Heart right ventricle (tissue), 16 donors: ENCODE data around the gene SNCG. TPM values are rescaled to one million over a fixed set of nuclear protein-coding genes. Genes with fewer than 3 reads are reported as not detected.

Source experiments
- ATAC-seq, 8 donors: fragments of 200-7000 bp; cut with Tn5 transposase; one replicate each; pipeline ENCODE4 v1.9.1; 2020; ENCODE audit warnings: mild to moderate bottlenecking in 8 of 8, moderate library complexity in 8 of 8, moderate number of reproducible peaks in 1 of 8
- DNase-seq, 2 donors: peaks; one replicate each; pipeline ENCODE4 v3.0.0-alpha.2; 2020
- H3K27ac ChIP-seq, 10 donors: fragments of 200-600 bp; sonication (generic) in 2 of 10; one replicate each; pipeline versions ENCODE4 v1.5.0 to v1.8.0; 2020 to 2022; ENCODE audit warnings: mild to moderate bottlenecking in 3 of 10
- H3K27me3 ChIP-seq, 7 donors: fragments of 200-600 bp; one replicate each; pipeline ENCODE4 v1.8.0; 2021 to 2022; ENCODE audit warnings: mild to moderate bottlenecking in 2 of 7
- H3K36me3 ChIP-seq, 9 donors: fragments of 200-600 bp; sonication (generic) in 1 of 9; one replicate each; pipeline versions ENCODE4 v1.5.0 to v1.8.0; 2020 to 2022; ENCODE audit warnings: mild to moderate bottlenecking in 2 of 9
- H3K4me1 ChIP-seq, 9 donors: fragments of 200-600 bp; sonication (generic) in 1 of 9; one replicate each; pipeline versions ENCODE4 v1.5.0 to v1.8.0; 2020 to 2022; ENCODE audit warnings: mild to moderate bottlenecking in 4 of 9
- H3K4me3 ChIP-seq, 10 donors: fragments of 200-600 bp; sonication (generic) in 2 of 10; one replicate each; pipeline versions ENCODE4 v1.5.0 to v1.8.0; 2020 to 2022; ENCODE audit warnings: mild to moderate bottlenecking in 7 of 10, moderate library complexity in 2 of 10
- H3K9me3 ChIP-seq, 11 donors: fragments of 200-600 bp in 10 of 11; sonication (generic) in 2 of 11; one replicate each; pipeline versions ENCODE4 v1.5.0 to v1.8.0; 2013 to 2022; ENCODE audit warnings: mild to moderate bottlenecking in 2 of 11, control low read depth in 1 of 11, moderate library complexity in 1 of 11
- WGBS, 2 donors: extraction: QIAGEN DNeasy Blood & Tissue Kit; methylation state at CpG; one replicate each; pipeline ENCODE4 v1.1.7; 2013; ENCODE audit warnings: inconsistent platforms in 1 of 2; 5-methylcytosine and 5-hydroxymethylcytosine counted together
- intact Hi-C, 10 donors: fragments of 100-400 bp; cut with DNase I; formaldehyde crosslinking; loops; one replicate each; pipeline versions ENCODE4 v1.11.1 to v1.14.2; 2022
- polyA plus RNA-seq, 2 donors: library from polyadenylated mRNA; stranded (reverse); fragments of 200-250 nt; gene quantifications; one replicate each; pipeline ENCODE4 v1.2.3, GENCODE V29; 2013
- total RNA-seq, 10 donors: library from RNA; stranded (reverse); fragmentation: NEBNext Ultra II Directional in 3 of 10; extraction: Animal tissue kit (Norgen Biotek cat#: 25700) in 3 of 10; gene quantifications; one replicate each; pipeline versions ENCODE4 v1.2.1 to v1.2.4, GENCODE V29; 2021 to 2023
- TF ChIP-seq, protein P1 (sequence below), 9 donors: fragments of 200-600 bp; sonication (generic) in 2 of 9; IDR thresholded peaks; one replicate each; pipeline versions ENCODE4 v1.5.0 to v1.8.0; 2021 to 2022; ENCODE audit warnings: antibody characterized with exemption in 9 of 9, mild to moderate bottlenecking in 5 of 9, moderate library complexity in 1 of 9
- donor health status: Arrhythmogenic right ventricular cardiomyopathy.
- donor health status: ischemic (EF 13 %, LVEDD 7.1; RV severe dilation, severe dysfunction).
- donor health status: healthy with polysubstance abuse.
- donor health status: DM: no; HTN: yes; CAD: no.
- donor health status: DM: no; HTN: no; CAD: no.
- donor health status: ischemic (EF 25% LVEDD 6.9; RV normal size, moderate dysfunction).
- donor health status: ischemic (EF 25% LVEDD 5.7; RV mildly dilated, moderate dysfunction).
- donor health status: healthy.
- donor health status: DM: yes; HTN: yes; CAD: no.
- donor health status: Ischemic cardiomyopathy.
- donor health status: ischemic (EF 35%, LVEDD 5.7; RV mildly dilated, moderate dysfunction).
- donor health status: nonischemic (EF 11% LVEDD 7.7; RV severe dilation, severe dysfunction).
- donor health status: DM: yes; HTN: yes; CAD: no.
- donor health status: PGD.
- donor health status: ischemic (EF 29% LVEDD 5.4; RV normal size, mild dysfunction).
- donor health status: nonischemic (EF 23%, LVEDD 6.1; RV moderate dilation, normal function).

SNCG gene
- total and polyA plus RNA-seq, 12 donors, result 9.4 to 68.0 (median 14.4) TPM

DNA sequence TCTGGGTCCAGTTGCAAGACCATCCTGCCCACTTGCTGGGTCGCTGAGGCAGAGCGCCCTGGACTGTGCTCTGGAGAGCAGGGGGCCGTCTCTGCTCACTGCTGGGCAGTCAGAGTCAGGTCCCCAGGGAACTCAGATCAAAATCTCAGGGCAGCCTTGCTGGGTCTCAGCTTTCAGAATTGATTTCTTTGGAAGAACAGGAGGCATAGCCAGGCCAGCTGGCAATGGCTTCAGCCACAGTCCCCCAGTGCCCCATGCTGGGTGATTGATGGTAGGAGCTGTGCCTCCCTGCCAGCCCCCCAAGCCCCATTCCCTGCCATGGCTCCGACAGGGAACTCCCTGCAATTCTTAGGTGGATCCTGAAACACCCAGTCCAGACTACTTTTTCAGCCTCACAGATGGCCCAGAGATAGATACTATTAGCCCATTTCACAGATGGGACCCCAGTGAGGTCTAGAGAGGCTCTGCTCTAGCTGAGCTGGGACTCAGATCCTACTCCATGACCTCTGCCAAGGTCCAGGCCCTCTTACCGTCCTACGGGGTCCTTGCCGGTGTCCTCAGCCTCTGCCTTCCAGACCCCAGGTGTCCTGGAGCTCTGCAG lies 1.5 kb upstream of the SNCG start:
- Histone ChIP-seq H3K36me3 (peaks cover 0 to 8% (median 0%) of the 10 kb centered on the region in 9 donors), H3K9me3 (peaks cover 0 to 12% (median 0%) of the 10 kb centered on the region in 11 donors), H3K4me1 (peaks cover 21 to 85% (median 65%) of the 10 kb centered on the region in 9 donors), H3K27me3 (no peaks in the 10 kb centered on the region), H3K4me3 (peak overlapping the region; percentile 23 to 68 (median 58)), H3K27ac (peak overlapping the region; percentile 85 to 97 (median 90))
- ATAC-seq, result no peak
- no peak for DNase-seq
- intact Hi-C loops, result no loop called here
- 58 to 60% methylated on average over 7 of the region's 7 CpGs for WGBS, 2 donors
- TF ChIP-seq, protein P1, sequence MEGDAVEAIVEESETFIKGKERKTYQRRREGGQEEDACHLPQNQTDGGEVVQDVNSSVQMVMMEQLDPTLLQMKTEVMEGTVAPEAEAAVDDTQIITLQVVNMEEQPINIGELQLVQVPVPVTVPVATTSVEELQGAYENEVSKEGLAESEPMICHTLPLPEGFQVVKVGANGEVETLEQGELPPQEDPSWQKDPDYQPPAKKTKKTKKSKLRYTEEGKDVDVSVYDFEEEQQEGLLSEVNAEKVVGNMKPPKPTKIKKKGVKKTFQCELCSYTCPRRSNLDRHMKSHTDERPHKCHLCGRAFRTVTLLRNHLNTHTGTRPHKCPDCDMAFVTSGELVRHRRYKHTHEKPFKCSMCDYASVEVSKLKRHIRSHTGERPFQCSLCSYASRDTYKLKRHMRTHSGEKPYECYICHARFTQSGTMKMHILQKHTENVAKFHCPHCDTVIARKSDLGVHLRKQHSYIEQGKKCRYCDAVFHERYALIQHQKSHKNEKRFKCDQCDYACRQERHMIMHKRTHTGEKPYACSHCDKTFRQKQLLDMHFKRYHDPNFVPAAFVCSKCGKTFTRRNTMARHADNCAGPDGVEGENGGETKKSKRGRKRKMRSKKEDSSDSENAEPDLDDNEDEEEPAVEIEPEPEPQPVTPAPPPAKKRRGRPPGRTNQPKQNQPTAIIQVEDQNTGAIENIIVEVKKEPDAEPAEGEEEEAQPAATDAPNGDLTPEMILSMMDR (IDR thresholded peaks at IDR 0.05), result no peak

DNA sequence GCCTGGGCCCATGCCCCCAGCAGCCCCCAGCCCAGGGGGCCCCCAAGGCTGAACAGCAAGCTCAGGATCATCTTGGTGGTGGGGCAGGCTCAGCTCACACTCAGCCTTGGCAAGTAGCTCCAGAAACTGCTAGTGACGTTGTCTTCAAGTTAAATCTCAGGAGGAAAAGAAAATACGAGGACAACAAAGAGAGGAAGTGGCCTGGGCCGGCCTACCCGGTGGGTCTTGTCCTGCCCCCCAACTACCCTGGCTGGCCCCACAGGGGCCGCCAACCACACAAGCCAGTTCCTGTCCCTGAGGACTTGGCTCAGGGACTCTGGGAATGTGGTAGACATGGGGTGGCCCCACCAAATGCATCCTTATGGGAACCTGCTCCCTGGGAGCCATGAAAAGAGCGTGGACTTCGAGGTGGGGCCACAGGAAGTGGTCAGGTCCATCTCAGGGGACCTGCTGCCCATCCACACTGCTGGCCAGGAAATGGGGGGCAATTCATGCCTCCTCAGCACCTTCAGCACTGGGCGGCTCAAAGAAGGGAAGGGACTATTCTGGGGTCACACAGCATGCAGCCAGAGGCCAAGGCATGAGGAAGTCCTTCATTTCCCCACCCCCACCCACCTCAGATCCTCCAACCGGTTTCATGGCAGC lies 806 bp upstream of the SNCG start, which contains the start of gene MMRN2:
Gene MMRN2 (minus strand): TSS at position 145 of the 645 bp plus-strand sequence. CDS start 74 bp downstream, at position 71.
- peak within 1 kb of the TSS; percentile 85 to 97 (median 90) for H3K27ac ChIP-seq
- H3K27me3 ChIP-seq, result no peaks in the 10 kb centered on the region
- peak within 1 kb of the TSS; percentile 23 to 68 (median 58) for H3K4me3 ChIP-seq
- DNase-seq, result peak; percentile 63 to 67
- TF ChIP-seq, protein P1 (IDR thresholded peaks at IDR 0.05), result no peak
- H3K9me3 ChIP-seq, result peaks cover 0 to 5% (median 0%) of the 10 kb centered on the region in 11 donors
- intact Hi-C loops, result no loop called here
- 47 to 67% methylated on average over 9 of the region's 9 CpGs for WGBS, 2 donors
- peaks cover 21 to 79% (median 63%) of the 10 kb centered on the region in 9 donors for H3K4me1 ChIP-seq
- peaks cover 0 to 8% (median 0%) of the 10 kb centered on the region in 9 donors for H3K36me3 ChIP-seq
- ATAC-seq, result peak in 6 of 8 donors; percentile 12 to 22 (median 18)

DNA sequence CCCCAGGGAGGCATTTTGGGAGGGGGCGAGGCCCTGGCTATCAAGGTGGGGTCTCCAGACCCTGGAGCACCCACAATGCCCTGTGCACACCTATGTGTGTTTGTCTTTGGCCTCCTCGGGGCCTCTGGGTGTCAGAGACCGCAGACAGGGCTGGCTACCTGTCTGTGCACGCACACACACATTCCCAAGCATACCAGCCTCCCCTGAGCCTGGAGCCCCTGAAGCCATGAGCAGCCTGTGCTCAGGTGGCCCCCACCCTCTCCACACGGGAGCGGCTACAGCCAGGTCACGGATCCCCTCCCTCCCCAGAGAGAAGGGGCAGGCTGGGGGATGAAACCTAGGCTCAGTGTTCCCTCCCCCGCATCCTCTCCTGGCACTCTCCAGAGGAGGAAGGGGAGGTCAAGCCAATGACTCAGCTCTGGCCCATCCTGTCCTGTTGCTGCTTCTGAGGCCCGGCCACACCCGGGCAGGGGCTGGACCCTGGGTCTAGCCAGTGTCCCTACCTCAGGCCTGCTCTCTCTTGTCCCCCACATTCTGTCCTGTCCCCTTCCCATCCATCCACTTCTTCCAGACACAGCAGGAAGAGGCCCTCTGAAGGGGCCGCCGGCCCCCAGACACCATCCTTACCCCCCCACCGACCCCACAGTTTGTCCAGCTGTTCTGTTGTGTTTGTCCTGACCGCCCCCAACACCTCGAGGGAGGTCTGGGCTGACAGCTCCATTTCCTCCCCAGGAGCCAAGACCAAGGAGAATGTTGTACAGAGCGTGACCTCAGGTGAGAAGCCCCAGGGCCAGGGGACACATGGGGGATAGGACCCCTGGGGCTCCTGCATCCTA lies 720 bp downstream of the SNCG start:
- H3K4me1 ChIP-seq, result peaks cover 21 to 65% (median 53%) of the 10 kb centered on the region in 9 donors
- intact Hi-C loops, result no loop called here
- H3K36me3 ChIP-seq, result peaks cover 0 to 8% (median 0%) of the 10 kb centered on the region in 9 donors
- no peaks in the 10 kb centered on the region for H3K27me3 ChIP-seq
- ATAC-seq (peak; percentile 57 to 80 (median 64)), DNase-seq (peak; percentile 58 to 85)
- TF ChIP-seq, protein P1 (IDR thresholded peaks at IDR 0.05), result no peak
- H3K27ac ChIP-seq, result peak overlapping the region; percentile 85 to 97 (median 90)
- no peaks in the 10 kb centered on the region for H3K9me3 ChIP-seq
- 45 to 64% methylated on average over 15 to 16 of the region's 16 CpGs for WGBS, 2 donors
- H3K4me3 ChIP-seq, result peak overlapping the region in 9 of 10 donors; percentile 49 to 68 (median 60)

DNA sequence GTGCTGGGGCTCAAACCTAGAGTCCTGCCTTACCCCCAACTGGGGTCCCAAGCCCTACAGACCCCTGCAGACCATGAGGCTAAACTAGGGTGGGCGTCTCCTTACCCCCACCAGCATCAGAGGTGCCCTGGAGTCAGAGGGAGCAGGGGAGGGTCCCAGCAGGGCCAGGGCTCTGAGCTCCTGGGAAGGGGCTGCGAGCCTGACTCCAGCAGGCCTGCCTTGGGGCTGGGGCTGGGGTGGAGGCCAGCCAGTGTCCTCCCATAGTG lies 1.3 kb downstream of the SNCG start:
- 70 to 79% methylated on average over 2 of the region's 2 CpGs for whole genome bisulfite sequencing, 2 donors
- H3K27ac ChIP-seq, result peak overlapping the region; percentile 85 to 97 (median 90)
- H3K27me3 ChIP-seq, result no peaks in the 10 kb centered on the region
- DNase-seq (no peak), ATAC-seq (no peak)
- no peaks in the 10 kb centered on the region for H3K9me3 ChIP-seq
- intact Hi-C loops, result loop anchor here in 4 of 10 donors (1.0 to 2.0 kb wide), 2 partner anchors 19 to 20 kb away; no protein-coding TSS in a partner anchor
- TF ChIP-seq, protein P1 (IDR thresholded peaks at IDR 0.05), result no peak
- peaks cover 21 to 59% (median 47%) of the 10 kb centered on the region in 9 donors for H3K4me1 ChIP-seq
- peak overlapping the region in 9 of 10 donors; percentile 16 to 68 (median 60) for H3K4me3 ChIP-seq
- H3K36me3 ChIP-seq, result peaks cover 0 to 8% (median 0%) of the 10 kb centered on the region in 9 donors
